SK-N-SH treated with all-trans-retinoic acid at 6 μM for 48 hours (cell line): Measurements from ENCODE around the gene GET4.

Experiments
- ARNTL ChIP-seq: fragments of 450-650 bp; formaldehyde crosslinking; IDR thresholded peaks from 2 replicates; pipeline ENCODE4 v1.5.0; 2020; ENCODE audit warnings: low read depth, mild to moderate bottlenecking, moderate library complexity, borderline replicate concordance
- CSDC2 ChIP-seq: fragments of 250-450 bp; sonication (Bioruptor Pico); IDR thresholded peaks from 2 replicates; pipeline ENCODE4 v1.5.0; 2020; ENCODE audit warnings: mild to moderate bottlenecking, moderate library complexity
- CSRNP3 ChIP-seq: fragments of 250-450 bp; sonication (Bioruptor Pico); IDR thresholded peaks from 2 replicates; pipeline ENCODE4 v1.5.1; 2021; ENCODE audit warnings: mild to moderate bottlenecking, moderate library complexity
- GLIS3 ChIP-seq: fragments of 250-450 bp; sonication (Bioruptor Pico); IDR thresholded peaks from 2 replicates; pipeline ENCODE4 v1.5.0; 2020; ENCODE audit warnings: mild to moderate bottlenecking, moderate library complexity
- PATZ1 ChIP-seq: fragments of 250-450 bp; sonication (Bioruptor Pico); IDR thresholded peaks from 2 replicates; pipeline ENCODE4 v1.8.0; 2020; ENCODE audit warnings: mild to moderate bottlenecking, moderate library complexity, borderline replicate concordance
- TCF4 ChIP-seq: fragments of 250-450 bp; sonication (Bioruptor Pico); IDR thresholded peaks from 2 replicates; pipeline ENCODE4 v1.8.0; 2021; ENCODE audit warnings: mild to moderate bottlenecking, moderate library complexity, borderline replicate concordance
- ZC3H10 ChIP-seq: fragments of 250-450 bp; sonication (Bioruptor Pico); IDR thresholded peaks from 2 replicates; pipeline ENCODE4 v1.5.1; 2021; ENCODE audit warnings: mild to moderate bottlenecking, moderate library complexity
- ZFP3 ChIP-seq: fragments of 250-450 bp; sonication (Bioruptor Pico); IDR thresholded peaks from 2 replicates; pipeline ENCODE4 v1.5.0; 2020; ENCODE audit warnings: mild to moderate bottlenecking, moderate library complexity
- ZNF70 ChIP-seq: fragments of 450-650 bp; formaldehyde crosslinking; IDR thresholded peaks from 2 replicates; pipeline ENCODE4 v1.5.0; 2020; ENCODE audit warnings: mild to moderate bottlenecking, moderate library complexity
- ZNF8 ChIP-seq: fragments of 450-650 bp; formaldehyde crosslinking; IDR thresholded peaks from 2 replicates; pipeline ENCODE4 v1.5.0; 2020; ENCODE audit warnings: mild to moderate bottlenecking, moderate library complexity

GRCh38 chr7:945147-945555 is 68.8 kb downstream of the GET4 start:
- TF ChIP-seq ARNTL (CRISPR knock-in tag) = no peak
- TF ChIP-seq ZNF8 = no peak
- no peak for TF ChIP-seq ZNF70 (CRISPR knock-in tag)
- TF ChIP-seq CSRNP3 (CRISPR knock-in tag) = no peak
- TF ChIP-seq ZC3H10 (CRISPR knock-in tag) = no peak
- TF ChIP-seq GLIS3 = no peak
- TF ChIP-seq PATZ1 (CRISPR knock-in tag) = no peak
- TF ChIP-seq TCF4 (CRISPR knock-in tag) = no peak
- TF ChIP-seq CSDC2 (CRISPR knock-in tag) = no peak
- TF ChIP-seq ZFP3 = no peak
